Stomach smooth muscle (tissue), 2 donors: ENCODE measurements around the gene AFP.

ENCODE experiments used
- H3K27ac ChIP-seq: one replicate; pipeline ENCODE4 v1.7.0; 2013; ENCODE audit warnings: mild to moderate bottlenecking, low read length, inconsistent platforms
- H3K27me3 ChIP-seq, 2 donors: one replicate each; pipeline ENCODE4 v1.7.0; 2013; ENCODE audit warnings: low read length in 2 of 2; ENCODE audit not compliant: insufficient read depth in 2 of 2, control insufficient read depth in 1 of 2
- H3K36me3 ChIP-seq, 2 donors: one replicate each; pipeline ENCODE4 v1.7.0; 2013; ENCODE audit warnings: low read length in 2 of 2; ENCODE audit not compliant: control insufficient read depth in 2 of 2, insufficient read depth in 2 of 2
- H3K4me1 ChIP-seq: one replicate; pipeline ENCODE4 v1.7.0; 2013; ENCODE audit warnings: low read length; ENCODE audit not compliant: control insufficient read depth, insufficient read depth
- H3K4me3 ChIP-seq, 2 donors: one replicate each; pipeline ENCODE4 v1.7.0; 2013; ENCODE audit warnings: low read length in 2 of 2
- H3K9ac ChIP-seq, 2 donors: one replicate each; pipeline ENCODE4 v1.7.0; 2013; ENCODE audit warnings: low read length in 2 of 2, mild to moderate bottlenecking in 1 of 2
- H3K9me3 ChIP-seq, 2 donors: one replicate each; pipeline ENCODE4 v1.7.0; 2013; ENCODE audit warnings: low read length in 2 of 2; ENCODE audit not compliant: control insufficient read depth in 2 of 2
- donor health status: healthy.
- donor health status: Pancreatic carcinoma.

AFP gene

DNA sequence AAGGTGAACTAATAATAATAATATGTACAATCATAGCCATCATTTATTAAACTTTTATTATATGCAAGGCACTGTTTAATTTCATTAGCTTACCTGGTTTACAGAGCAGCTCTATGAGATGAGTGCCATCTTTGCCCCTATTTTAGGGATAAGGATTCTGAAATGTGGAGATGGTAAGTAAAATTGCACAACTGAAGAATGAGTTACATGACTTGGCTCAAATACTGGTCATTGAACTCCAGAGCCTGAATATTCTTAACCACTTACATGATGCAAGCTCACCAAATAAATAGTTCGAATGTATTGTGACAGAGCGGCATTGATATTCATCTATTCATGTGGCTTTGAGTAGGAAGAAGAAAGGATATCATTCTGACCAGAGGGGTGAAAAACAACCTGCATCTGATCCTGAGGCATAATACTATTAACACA lies 20.2 kb upstream of the AFP start:
- H3K36me3 ChIP-seq: no peaks in the 10 kb centered on the region
- H3K4me3 ChIP-seq: no peak overlapping the region
- H3K9me3 ChIP-seq: no peaks in the 10 kb centered on the region
- no peak overlapping the region for H3K9ac ChIP-seq
- H3K27me3 ChIP-seq: no peaks in the 10 kb centered on the region
- H3K4me1 ChIP-seq: no peaks in the 10 kb centered on the region
- no peak overlapping the region for H3K27ac ChIP-seq

DNA sequence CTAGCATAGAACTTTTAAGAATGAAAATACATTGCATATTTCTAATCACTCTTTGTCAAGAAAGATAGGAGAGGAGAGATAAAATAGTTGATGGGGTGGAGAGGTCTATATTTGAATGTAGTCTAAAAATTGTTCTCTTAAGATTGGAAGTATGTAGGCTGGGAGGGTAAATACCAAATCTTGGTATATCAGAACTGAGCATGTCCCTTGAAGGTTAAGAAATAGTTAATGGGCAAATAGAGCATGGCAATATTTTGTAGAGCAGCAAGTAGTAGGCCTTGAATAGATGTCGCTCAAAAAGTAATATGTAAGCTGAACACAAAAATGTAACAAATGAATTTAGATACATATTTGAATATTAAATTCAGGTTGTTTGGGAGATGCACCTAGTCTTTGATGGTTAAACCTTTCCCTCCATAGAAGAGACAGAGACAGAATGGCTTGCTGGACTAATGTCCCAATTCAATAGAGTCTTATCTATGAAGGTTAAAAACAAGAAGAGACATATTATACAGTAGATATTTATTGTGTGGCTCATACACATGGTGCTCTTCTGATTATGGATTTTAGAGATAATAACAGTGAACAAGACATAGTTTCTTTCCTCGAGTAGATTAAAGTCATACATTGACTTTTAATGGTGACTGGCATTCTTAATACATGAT lies 19.5 kb upstream of the AFP start:
- no peaks in the 10 kb centered on the region for H3K9me3 ChIP-seq
- H3K4me1 ChIP-seq: no peaks in the 10 kb centered on the region
- no peak overlapping the region for H3K4me3 ChIP-seq
- no peak overlapping the region for H3K27ac ChIP-seq
- no peaks in the 10 kb centered on the region for H3K36me3 ChIP-seq
- H3K27me3 ChIP-seq: no peaks in the 10 kb centered on the region
- no peak overlapping the region for H3K9ac ChIP-seq

DNA sequence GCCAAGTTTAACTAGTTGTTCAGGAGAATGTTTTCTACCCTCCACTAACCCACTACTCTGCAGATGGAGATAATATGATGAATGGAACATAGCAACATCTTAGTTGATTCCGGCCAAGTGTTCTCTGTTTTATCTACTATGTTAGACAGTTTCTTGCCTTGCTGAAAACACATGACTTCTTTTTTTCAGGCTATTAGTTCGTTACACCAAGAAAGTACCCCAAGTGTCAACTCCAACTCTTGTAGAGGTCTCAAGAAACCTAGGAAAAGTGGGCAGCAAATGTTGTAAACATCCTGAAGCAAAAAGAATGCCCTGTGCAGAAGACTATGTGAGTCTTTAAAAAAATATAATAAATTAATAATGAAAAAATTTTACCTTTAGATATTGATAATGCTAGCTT lies 18.7 kb upstream of the AFP start:
- Histone ChIP-seq H3K27me3 (no peaks in the 10 kb centered on the region), H3K4me1 (no peaks in the 10 kb centered on the region), H3K36me3 (no peaks in the 10 kb centered on the region), H3K9me3 (no peaks in the 10 kb centered on the region), H3K9ac (no peak overlapping the region), H3K4me3 (no peak overlapping the region), H3K27ac (no peak overlapping the region)

DNA sequence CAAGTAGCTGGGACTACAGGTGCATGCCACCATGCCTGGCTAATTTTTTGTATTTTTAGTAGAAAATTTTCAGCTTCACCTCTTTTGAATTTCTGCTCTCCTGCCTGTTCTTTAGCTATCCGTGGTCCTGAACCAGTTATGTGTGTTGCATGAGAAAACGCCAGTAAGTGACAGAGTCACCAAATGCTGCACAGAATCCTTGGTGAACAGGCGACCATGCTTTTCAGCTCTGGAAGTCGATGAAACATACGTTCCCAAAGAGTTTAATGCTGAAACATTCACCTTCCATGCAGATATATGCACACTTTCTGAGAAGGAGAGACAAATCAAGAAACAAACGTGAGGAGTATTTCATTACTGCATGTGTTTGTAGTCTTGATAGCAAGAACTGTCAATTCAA lies 18.0 kb upstream of the AFP start:
- Histone ChIP-seq H3K27me3 (no peaks in the 10 kb centered on the region), H3K9me3 (no peaks in the 10 kb centered on the region), H3K4me1 (no peaks in the 10 kb centered on the region), H3K27ac (no peak overlapping the region), H3K4me3 (no peak overlapping the region), H3K9ac (no peak overlapping the region), H3K36me3 (no peaks in the 10 kb centered on the region)

DNA sequence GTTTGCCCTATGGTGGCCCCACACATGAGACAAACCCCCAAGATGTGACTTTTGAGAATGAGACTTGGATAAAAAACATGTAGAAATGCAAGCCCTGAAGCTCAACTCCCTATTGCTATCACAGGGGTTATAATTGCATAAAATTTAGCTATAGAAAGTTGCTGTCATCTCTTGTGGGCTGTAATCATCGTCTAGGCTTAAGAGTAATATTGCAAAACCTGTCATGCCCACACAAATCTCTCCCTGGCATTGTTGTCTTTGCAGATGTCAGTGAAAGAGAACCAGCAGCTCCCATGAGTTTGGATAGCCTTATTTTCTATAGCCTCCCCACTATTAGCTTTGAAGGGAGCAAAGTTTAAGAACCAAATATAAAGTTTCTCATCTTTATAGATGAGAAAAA lies 17.3 kb upstream of the AFP start:
- Histone ChIP-seq H3K4me3 (no peak overlapping the region), H3K9me3 (no peaks in the 10 kb centered on the region), H3K27ac (no peak overlapping the region), H3K27me3 (no peaks in the 10 kb centered on the region), H3K9ac (no peak overlapping the region), H3K36me3 (no peaks in the 10 kb centered on the region), H3K4me1 (no peaks in the 10 kb centered on the region)

DNA sequence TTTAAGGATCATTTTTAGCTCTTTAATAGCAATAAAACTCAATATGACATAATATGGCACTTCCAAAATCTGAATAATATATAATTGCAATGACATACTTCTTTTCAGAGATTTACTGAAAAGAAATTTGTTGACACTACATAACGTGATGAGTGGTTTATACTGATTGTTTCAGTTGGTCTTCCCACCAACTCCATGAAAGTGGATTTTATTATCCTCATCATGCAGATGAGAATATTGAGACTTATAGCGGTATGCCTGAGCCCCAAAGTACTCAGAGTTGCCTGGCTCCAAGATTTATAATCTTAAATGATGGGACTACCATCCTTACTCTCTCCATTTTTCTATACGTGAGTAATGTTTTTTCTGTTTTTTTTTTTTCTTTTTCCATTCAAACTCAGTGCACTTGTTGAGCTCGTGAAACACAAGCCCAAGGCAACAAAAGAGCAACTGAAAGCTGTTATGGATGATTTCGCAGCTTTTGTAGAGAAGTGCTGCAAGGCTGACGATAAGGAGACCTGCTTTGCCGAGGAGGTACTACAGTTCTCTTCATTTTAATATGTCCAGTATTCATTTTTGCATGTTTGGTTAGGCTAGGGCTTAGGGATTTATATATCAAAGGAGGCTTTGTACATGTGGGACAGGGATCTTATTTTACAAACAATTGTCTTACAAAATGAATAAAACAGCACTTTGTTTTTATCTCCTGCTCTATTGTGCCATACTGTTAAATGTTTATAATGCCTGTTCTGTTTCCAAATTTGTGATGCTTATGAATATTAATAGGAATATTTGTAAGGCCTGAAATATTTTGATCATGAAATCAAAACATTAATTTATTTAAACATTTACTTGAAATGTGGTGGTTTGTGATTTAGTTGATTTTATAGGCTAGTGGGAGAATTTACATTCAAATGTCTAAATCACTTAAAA lies 16.6 kb upstream of the AFP start:
- Histone ChIP-seq H3K4me1 (no peaks in the 10 kb centered on the region), H3K36me3 (no peaks in the 10 kb centered on the region), H3K27ac (no peak overlapping the region), H3K27me3 (no peaks in the 10 kb centered on the region), H3K9ac (no peak overlapping the region), H3K9me3 (no peaks in the 10 kb centered on the region), H3K4me3 (no peak overlapping the region)

DNA sequence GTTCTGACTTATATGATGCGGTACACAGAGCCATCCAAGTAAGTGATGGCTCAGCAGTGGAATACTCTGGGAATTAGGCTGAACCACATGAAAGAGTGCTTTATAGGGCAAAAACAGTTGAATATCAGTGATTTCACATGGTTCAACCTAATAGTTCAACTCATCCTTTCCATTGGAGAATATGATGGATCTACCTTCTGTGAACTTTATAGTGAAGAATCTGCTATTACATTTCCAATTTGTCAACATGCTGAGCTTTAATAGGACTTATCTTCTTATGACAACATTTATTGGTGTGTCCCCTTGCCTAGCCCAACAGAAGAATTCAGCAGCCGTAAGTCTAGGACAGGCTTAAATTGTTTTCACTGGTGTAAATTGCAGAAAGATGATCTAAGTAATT lies 15.4 kb upstream of the AFP start:
- no peak overlapping the region for H3K4me3 ChIP-seq
- no peak overlapping the region for H3K9ac ChIP-seq
- no peaks in the 10 kb centered on the region for H3K4me1 ChIP-seq
- no peak overlapping the region for H3K27ac ChIP-seq
- H3K36me3 ChIP-seq: no peaks in the 10 kb centered on the region
- no peaks in the 10 kb centered on the region for H3K27me3 ChIP-seq
- H3K9me3 ChIP-seq: no peaks in the 10 kb centered on the region

DNA sequence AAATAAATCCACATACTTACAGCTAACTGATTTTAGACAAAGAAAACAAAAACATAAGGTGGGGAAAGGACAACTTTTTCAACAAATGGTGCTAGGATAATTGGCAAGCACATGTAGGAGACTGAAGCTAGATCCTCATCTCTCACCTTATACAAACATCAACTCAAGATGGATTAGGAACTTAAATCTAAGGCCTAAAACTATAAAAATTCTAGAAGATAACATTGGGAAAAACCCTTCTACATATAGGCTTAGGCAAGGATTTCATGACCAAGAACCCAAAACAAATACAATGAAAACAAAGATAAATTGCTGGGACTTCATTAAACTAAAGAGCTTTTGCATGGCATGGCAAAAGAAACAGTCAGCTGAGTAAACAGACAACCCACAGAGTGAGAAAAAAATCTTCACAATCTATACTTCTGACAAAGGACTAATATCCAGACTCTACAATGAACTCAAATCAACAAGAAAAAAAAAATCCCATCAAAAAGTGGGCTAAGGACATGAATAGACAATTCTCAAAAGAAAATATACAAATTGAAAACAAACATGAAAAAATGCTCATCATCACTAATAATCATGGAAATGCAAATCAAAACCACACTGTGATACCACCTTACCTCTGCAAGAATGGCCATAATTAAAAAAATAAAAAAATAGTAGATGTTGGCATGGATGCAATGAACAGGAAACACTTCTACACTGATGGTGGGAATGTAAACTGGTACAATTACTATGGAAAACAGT lies 14.1 kb upstream of the AFP start:
- Histone ChIP-seq H3K36me3 (no peaks in the 10 kb centered on the region), H3K4me1 (no peaks in the 10 kb centered on the region), H3K27ac (no peak overlapping the region), H3K9ac (no peak overlapping the region), H3K9me3 (no peaks in the 10 kb centered on the region), H3K27me3 (no peaks in the 10 kb centered on the region), H3K4me3 (no peak overlapping the region)

DNA sequence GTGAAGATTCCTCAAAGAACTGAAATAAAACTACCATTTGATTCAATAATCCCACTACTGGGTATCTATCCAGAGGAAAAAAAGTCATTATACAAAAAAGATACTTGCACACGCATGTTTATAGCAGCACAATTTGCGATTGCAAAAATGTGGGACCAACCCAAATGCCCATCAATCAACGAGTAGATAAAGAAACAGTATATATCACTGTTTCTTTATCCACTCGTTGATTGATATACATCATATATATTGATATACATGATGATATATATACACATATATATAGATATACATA lies 13.6 kb upstream of the AFP start:
- Histone ChIP-seq H3K9me3 (no peaks in the 10 kb centered on the region), H3K36me3 (no peaks in the 10 kb centered on the region), H3K27me3 (no peaks in the 10 kb centered on the region), H3K9ac (no peak overlapping the region), H3K27ac (no peak overlapping the region), H3K4me1 (no peaks in the 10 kb centered on the region), H3K4me3 (no peak overlapping the region)

DNA sequence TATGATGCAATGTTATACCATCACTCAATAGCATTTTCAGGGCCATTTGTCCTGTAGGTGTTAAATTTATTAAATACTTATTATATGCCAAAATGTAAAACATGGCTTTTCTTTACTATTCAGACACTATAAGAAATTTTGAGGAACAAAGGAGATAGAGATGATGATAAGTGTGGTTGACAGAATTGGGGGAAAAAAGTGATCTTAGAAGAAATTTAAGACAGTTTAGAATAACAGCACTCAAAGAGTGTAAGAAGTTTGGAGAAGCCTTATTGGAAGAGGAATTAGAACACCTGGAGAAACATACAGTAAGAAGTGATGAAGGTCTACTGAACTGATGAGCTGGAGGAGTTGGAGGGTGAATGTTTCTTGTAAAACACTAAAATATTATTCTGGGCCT lies 12.8 kb upstream of the AFP start:
- H3K9ac ChIP-seq: no peak overlapping the region
- no peak overlapping the region for H3K4me3 ChIP-seq
- H3K9me3 ChIP-seq: no peaks in the 10 kb centered on the region

More for the DNA sequence above, 12.8 kb upstream of the AFP start:
- Histone ChIP-seq H3K4me1 (no peaks in the 10 kb centered on the region), H3K27me3 (no peaks in the 10 kb centered on the region), H3K27ac (no peak overlapping the region), H3K36me3 (no peaks in the 10 kb centered on the region)
